Measurements from ENCODE around the gene CSPG4. TPM values are rescaled to one million over a fixed set of nuclear protein-coding genes. Genes with fewer than 3 reads are reported as not detected.
"Not testable (repeated sequence)": the region's sequence is repeated elsewhere in the genome, so short reads cannot be mapped to it uniquely, and the experiment has no call there.

The CSPG4 gene
- total and polyA plus RNA-seq, 2 of the 4 experiments (the other 2 are of a cell fraction) = 12.4 to 28.4 TPM

DNA sequence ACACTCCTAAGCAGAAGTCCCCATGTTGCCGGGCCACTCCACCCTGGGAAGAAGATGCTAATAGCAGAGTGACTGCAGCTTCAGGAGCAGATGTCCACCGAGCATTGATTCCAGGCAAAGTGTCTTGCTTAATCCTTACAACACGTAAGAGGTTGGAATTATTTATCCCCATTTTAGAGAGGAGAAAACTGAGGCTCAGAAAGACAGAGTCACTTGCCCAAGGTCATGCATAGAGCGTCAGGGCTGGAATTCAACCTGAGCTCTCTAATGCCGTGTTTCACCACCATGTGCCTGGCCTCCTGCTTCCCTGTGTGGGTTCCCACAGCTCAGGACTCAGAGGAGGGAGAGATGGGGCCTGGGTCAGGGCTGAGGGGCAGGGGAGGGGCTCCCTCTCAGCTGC is 7.3 kb downstream of the CSPG4 start:
- H3K27ac ChIP-seq (ENCODE audit: insufficient read depth, low read length); H2AK9ac ChIP-seq (replicated peaks; ENCODE audit: low read depth, low read length, poor library complexity); intact Hi-C loops (cut with micrococcal nuclease); BruUV-seq (replicated peaks); H3K56ac ChIP-seq (ENCODE audit: extremely low read depth, insufficient read depth, low read length); H3K9me3 ChIP-seq (ENCODE audit: control insufficient read depth, insufficient read depth, low read length); H3K9ac ChIP-seq (ENCODE audit: low read depth, low read length); DNase-seq; H3K14ac ChIP-seq (replicated peaks; ENCODE audit: low read depth, low read length); H2BK20ac ChIP-seq (ENCODE audit: low read depth, low read length); CTCF ChIA-PET; POLR2A ChIA-PET (ENCODE audit: unreplicated experiment); H3K9me1 ChIP-seq (ENCODE audit: insufficient read depth, low read length); in situ Hi-C loops (cut with MboI; ENCODE audit: low sequenced_read_pairs); H3K36me3 ChIP-seq (ENCODE audit: control insufficient read depth, insufficient read depth, low read length); H3K27me3 ChIP-seq (ENCODE audit: control insufficient read depth, insufficient read depth, low read length); dilution Hi-C loops (cut with HindIII; ENCODE audit: low sequenced_read_pairs, unreplicated experiment); H2BK5ac ChIP-seq (ENCODE audit: low read depth, low read length, poor library complexity, severe bottlenecking); H4K5ac ChIP-seq (ENCODE audit: low read depth, low read length); H2BK15ac ChIP-seq (ENCODE audit: low read depth, low read length); H3K4me2 ChIP-seq (ENCODE audit: low read depth, low read length); H2AFZ ChIP-seq (replicated peaks; ENCODE audit: low read length, poor library complexity); H3K4ac ChIP-seq (ENCODE audit: low read depth, low read length); H4K91ac ChIP-seq (ENCODE audit: insufficient read depth, low read depth, low read length); ATAC-seq (ENCODE audit: low read depth); H4K8ac ChIP-seq (ENCODE audit: low read depth in 2 of 2, low read length in 2 of 2); H3K18ac ChIP-seq (ENCODE audit: low read depth, low read length); H3K4me3 ChIP-seq (ENCODE audit: insufficient read depth, low read depth, low read length); H2BK120ac ChIP-seq (ENCODE audit: low read depth, low read length); H3K23ac ChIP-seq (ENCODE audit: low read depth, low read length): not testable (repeated sequence)
- Histone ChIP-seq H2AK5ac (ENCODE audit: low read depth, low read length) (0 out of 2 replicates have a peak overlapping the region, but pooled peaks have one; percentile 88), H3K79me1 (ENCODE audit: low read depth in 1 of 2, low read length in 2 of 2) (peaks cover 9 to 52% of the 10 kb centered on the region in 2 experiments), H4K20me1 (ENCODE audit: insufficient read depth, low read length) (peaks cover 16% of the 10 kb centered on the region), H3K4me1 (ENCODE audit: control insufficient read depth, insufficient read depth, low read length) (peaks cover 13% of the 10 kb centered on the region)
- WGBS, 2 experiments (ENCODE audit: extremely low coverage in 2 of 2, insufficient read length in 1 of 2) = no CpG with 5 or more reads among the region's 5 CpGs

Measured in IMR-90 (cell line).